GM18505 (cell line): ENCODE results near the gene FMN1.

Source experiments
- ATAC-seq: cut with Tn5 transposase; IDR thresholded peaks from one replicate; pipeline ENCODE4 v1.9.1; 2021; ENCODE audit not compliant: unreplicated experiment
- POLR2A ChIP-seq: IDR thresholded peaks from 4 replicates; pipeline ENCODE4 v1.6.1; 2011; ENCODE audit warnings: borderline replicate concordance; ENCODE audit not compliant: insufficient read depth, insufficient read length; ENCODE audit errors: extremely low read depth

The FMN1 gene

DNA sequence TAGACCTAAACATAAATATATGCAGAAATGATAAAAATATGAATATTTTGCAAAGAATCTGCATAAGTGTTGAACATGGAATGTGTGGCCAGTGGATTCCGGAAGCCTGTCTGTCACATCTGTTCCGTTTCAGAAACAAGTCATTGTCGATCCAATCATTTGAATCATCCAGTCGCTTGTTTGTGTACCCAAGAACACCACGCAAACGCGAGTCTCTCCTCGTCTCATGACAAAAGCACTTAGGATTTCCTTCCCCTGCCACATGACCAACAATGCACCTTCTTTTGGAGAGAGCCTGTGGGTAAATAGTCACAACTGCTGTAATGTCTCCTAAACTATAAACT is 80.2 kb downstream of the FMN1 start:
- ATAC-seq, result no peak
- TF ChIP-seq POLR2A, result no peak

DNA sequence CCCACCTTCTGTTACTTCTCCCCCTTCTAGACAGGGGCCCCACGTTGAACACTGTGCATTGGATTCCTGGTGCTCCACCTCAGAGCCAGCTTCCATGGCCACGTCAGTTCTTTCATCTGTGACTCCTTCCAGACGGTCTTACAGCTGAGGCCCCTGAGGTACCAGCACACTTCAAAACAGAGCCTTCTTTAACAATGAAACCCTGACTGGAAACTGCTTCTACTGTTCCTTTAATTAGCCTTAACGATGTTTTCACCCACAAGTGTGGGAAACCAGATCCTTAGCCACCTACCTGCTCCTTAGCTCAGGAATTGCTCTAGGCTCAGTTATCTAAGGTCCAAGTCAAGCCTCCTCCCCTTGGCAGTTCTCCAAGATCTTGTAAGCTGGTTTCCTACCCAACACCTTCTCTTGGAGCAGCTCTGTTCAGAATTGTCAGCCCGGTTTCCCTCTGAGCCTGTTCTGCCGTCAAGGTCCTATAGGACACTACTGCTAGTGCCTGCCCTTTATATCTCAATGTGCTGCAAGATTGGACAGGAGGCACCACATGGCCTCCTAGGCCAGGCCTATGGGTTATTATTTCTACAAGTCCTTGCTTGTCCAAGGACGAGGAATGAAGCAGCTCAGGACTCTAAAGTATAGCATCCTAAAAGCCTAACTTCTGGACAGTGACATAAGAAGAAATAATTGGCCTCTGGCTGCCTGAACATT is 80.7 kb downstream of the FMN1 start:
- TF ChIP-seq POLR2A, result no peak
- ATAC-seq, result no peak

DNA sequence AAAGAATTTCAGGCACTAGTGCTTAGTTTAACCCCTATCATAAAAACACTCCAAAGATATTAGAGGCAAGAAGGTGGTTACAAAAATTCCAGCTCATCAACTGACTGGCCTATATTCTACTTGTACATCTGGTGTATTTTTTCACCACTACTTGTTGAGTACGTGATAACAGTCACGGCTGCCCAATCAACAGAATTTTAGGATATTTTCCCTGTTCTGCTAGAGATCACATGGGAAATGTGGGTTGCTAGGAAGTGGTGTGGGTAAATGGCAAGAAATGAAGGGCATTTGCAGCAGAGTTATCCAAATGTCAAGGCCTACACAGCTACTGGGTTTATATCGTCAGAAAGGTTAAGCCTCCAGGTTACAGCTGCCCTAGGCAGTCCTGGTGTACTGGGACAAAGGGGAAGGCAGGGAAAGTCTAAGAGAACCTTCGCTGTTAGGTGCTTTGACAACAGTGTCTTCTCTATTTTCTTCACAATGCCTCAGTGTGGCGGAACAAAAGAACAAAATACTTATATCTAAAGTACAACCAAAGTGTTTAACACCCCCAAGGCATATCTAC is 81.9 kb downstream of the FMN1 start:
- ATAC-seq, result no peak
- TF ChIP-seq POLR2A, result no peak

DNA sequence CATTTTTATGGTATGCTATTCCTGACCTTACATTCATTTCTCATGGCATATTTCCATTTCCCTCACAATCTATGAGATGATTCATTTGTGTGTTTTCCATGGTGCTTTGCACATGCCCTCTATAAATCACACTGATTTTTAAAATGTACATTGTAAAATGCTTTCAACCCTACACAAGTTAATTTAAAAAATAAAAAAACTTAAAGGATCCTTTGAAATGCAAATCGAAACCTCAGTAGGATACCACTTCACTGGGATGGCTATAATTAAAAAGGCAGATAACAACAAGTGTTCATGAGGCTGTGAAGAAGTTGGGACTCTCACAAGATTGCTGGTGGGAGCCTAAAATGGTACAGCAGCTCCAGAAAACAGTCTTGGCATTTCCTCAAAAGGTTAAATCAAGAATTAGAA is 83.5 kb downstream of the FMN1 start:
- no peak for TF ChIP-seq POLR2A
- ATAC-seq, result no peak

DNA sequence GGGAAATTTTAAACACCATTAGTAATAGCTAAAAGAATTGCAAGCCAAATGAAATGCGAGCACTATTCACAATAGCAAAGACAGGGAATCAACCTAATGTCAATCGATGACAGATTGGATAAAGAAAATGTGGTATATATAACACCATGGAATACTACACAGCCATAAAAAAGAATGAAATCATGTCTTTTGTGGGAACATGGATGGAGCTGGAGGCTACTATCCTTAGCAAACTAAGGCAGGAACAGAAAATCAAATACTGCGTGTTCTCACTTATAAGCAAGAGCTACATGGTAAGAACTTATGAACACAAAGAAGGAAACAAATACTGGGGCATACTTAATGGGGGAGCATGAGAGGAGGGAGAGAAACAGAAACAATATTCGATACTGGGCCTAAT is 85.2 kb downstream of the FMN1 start:
- no peak for ATAC-seq
- TF ChIP-seq POLR2A, result no peak

DNA sequence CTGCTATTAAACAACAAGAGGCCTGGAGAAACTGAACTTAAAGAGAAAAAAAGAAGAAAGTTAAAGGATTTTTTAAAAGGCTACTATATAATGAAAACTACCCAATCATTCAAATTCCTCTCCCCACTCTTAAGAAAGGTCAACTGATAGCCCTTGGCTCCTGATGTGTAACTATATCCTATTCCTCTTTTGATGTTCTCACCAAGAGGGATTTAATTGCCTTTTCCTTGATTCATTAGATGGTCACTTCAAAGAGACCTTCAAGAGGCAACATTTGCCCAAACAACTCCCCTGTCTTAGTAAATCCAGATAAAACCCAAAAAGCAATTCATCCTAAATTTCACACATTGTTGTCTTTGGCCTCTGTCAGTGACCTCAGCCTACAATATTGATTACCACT is 86.0 kb downstream of the FMN1 start:
- no peak for TF ChIP-seq POLR2A
- no peak for ATAC-seq

DNA sequence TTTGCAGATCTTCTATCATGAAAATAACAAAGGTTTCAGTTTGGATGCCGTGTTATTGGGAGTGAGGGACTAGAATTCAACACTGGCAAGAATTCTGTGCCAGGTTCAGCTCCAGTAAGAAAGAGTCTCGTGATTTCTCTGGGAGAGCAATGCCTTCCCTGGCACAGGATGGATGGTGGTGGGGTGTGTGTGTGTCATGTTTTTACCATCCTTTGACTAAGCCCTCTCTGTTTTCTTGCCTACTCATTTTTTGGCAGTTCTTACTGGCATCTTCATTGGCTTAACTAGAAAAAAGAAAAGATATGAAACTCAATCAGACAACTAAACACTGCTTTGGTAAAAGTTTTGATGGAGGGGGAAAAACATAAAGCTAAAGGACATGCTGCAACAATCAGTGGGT is 86.6 kb downstream of the FMN1 start:
- TF ChIP-seq POLR2A, result no peak
- no peak for ATAC-seq

DNA sequence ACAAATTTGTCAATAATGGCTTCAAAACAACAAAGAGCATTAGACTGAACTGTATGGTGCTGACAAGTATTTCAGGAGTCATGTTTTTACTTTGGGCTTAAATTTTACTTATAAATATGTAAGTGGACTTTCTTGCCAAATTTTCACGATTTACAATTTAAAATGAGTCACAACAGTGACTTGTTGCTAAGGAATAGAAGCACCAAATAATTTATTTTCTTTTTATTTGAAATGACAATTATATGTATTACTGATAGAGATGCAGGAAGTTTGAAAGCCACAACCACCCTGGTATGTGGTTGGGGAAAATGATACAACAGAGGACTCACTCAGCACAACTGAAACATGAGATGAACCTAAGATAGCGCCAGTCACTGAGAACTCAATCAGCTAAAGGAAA is 90.3 kb downstream of the FMN1 start:
- TF ChIP-seq POLR2A, result no peak
- ATAC-seq, result no peak

DNA sequence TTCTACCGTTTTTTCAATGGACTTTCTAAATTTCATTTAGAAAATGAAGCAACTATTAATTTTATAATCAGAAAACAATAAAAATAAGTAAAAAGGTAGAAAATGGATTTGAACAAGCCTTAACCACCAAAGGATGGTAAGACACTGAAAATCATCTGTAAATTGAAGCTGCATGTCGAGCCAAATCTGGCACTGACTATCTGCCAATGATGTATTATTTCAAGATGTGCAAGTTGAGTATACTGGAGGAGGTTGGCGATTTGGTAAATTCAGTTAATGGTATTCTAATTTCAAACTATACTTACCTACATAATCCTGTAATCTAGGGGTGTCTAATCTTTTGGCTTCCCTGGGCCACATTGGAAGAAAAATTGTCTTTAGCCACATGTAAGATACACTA is 93.5 kb downstream of the FMN1 start:
- no peak for TF ChIP-seq POLR2A

DNA sequence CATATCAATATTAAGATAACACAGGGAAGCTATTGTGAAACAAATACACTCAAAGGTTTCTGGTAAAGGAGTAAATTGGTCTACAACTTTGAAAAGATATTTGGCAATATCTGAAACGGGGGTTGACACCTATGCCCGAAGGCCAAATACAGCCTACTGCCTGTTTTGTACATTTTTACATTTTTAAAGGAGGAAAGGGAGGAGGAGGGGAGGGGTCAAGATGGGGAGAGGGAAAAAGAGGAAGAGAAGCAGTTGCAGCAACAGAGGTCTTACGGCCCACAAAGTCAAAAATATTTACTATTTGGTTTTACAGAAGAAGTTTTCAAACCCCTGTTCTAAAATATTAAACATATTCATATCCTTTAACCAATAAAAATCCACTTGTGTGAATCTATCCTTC is 94.2 kb downstream of the FMN1 start:
- TF ChIP-seq POLR2A, result no peak
- no peak for ATAC-seq

More for the DNA sequence above, 93.5 kb downstream of the FMN1 start:
- ATAC-seq, result no peak

DNA sequence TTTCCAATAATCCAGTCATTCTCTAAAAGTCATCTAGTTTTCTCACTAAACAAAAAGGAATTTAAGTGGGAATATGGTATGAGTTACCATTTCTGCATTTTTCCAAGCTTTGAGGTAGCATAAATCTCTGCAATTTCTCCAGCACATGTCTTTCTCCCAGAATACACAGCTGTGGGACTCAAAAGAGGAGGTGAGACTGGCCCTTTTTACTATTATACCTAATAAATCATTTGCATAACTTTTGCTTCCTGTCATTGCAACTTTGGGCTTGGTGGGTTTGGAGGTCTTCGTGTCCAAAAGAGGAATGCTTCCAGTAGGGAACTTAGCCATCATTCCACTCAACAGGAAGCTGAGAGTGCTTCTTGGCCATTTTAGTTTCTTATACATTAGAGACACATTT is 94.8 kb downstream of the FMN1 start:
- TF ChIP-seq POLR2A, result no peak
- ATAC-seq, result no peak

DNA sequence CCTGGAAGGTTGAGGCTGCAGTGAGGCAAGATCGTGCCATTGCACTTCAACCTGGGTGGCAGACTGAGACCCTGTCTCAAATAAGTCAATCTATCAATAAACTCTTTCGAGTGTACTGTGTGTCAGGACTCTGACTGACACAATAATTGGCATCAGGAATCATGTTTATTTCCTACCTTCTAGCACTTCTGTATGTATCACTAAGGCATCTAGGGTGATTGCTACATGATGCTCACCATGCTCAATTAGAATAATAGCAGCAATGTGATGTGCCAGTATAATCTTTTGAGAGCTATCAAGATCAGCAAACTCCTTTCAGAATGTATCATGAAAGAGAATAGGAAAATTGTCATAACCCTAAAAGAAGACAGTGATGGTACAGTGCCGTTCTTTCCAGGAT is 95.3 kb downstream of the FMN1 start:
- ATAC-seq, result no peak
- TF ChIP-seq POLR2A, result no peak

DNA sequence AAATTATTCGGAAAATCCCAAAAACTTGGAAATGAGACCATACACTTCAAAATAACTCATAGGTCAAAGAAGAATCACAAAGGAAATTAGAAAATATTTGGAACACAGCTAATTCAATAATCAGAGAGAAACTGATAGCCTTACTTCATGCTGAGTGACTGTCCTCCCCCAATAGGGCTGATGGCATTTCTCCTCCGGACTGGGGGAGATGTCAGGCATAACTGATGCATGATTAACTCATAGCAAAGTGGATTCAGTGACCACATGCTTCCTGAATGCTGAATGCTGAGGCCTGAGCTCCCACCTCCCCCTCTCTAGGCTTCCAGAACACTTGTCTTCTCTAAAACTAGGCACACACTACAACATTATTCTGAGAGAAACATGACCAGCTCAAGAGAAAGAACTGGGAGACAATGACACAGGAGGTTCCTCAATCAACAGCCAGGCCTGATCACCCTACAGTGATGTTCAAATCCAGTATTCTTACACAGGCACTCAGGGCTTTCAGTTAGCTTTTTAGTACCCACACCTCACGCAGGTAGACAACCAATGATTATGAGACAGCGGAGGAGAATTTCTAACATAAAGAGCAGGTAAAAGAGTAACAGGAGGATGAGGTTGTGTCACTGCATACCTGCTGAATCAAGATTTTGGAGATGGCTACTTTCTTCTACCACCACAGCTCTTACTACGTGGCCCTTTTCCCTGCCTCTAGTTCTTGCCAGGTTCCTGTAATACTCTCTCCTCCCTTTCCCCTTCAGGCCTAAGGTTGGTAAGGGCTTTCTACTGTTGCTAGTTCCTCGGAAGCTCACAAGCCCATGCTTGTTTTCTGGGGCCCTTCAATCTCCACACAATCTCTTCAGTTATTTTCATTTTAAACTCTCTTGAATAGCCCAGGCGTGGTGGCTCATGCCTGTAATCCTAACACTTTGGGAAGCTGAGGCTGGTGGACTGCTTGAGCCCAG is 96.1 kb downstream of the FMN1 start:
- no peak for TF ChIP-seq POLR2A
- ATAC-seq, result no peak

DNA sequence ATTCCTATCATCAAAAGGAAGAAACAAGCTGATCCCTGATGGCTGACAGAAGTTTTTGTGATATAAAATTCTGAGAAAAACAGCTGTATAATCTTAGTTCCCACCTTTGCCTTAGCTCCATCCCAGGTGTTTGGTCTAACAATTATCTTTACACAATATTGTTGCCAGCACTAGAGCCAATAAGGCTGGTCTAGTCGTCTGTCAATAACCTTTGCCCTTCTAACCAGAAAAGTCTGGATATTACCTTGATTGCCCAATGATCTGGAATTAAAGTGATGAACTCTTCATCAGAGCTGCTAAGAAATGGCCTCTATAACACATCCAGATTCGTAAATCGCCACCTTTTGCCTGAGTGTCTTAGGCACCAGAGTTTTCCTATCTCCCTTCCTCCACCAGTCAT is 98.4 kb downstream of the FMN1 start:
- TF ChIP-seq POLR2A, result no peak
- ATAC-seq, result no peak
